NCI-H1092 (cell line): Measurements from ENCODE around the gene RAMP1.
"Not testable (repeated sequence)": the region's sequence is repeated elsewhere in the genome, so short reads cannot be mapped to it uniquely, and the experiment has no call there.

ENCODE experiments used
- DNase-seq: peaks from one replicate; lab custom pipeline; 2025; lab: John Stamatoyannopoulos, UW

Gene RAMP1

GRCh38 chr2:237863689-237864443 is 4.4 kb downstream of the RAMP1 start:
- DNase-seq = no peak

GRCh38 chr2:237864444-237864931 is 5.1 kb downstream of the RAMP1 start:
- no peak for DNase-seq

DNA sequence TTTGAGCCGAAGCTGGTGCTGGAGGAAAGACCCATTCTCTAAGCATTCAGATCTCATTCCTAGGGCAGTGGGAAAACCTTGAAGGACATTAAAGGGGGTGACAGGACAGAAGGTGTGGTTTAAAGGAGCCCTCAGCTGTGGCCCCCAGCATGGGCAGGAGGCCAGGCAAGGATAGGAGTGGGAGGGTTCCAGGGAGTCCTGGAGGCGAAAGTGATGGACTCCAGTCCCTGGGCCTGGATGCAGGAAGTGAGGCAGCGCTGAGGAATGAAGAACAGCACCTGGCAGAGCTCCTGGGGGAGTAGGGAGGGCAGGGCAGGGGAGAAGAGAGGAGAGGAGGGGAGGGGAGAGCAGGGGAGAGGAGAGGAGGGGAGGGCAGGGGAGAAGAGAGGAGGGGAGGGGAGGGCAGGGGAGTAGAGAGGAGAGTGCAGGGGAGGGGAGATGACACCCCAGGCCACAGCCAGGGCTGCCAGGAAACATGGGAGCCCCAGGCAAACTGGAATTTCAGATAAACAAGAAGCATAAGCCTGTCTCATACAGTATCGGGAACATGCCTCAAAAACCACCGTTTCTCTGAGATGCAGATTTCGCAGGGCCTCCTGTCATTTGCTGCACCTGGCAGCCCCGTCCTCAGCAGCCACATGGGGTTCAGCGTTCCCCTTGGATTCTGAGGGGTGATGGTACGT is 5.7 kb downstream of the RAMP1 start:
- DNase-seq = no peak

DNA sequence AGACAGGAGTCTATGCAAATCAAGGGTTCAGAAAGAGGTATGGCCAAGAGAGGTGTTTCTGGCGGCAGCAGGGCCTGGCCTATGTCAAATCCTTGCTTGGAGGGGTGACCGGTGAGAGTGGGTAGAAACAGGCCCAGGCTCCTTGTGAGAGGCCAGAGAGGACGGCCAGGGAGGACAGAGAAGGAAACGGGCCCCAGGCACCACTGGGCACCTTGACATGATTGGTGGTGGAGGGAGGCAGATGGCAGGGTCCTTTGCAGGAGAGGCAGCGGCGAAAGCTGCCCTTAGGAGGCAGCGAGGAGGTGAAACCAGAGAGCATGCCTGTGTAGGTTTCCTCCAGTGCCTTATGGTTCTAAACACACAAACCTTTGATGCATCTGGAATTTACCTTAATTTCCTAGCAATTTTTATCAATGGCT is 6.2 kb downstream of the RAMP1 start:
- no peak for DNase-seq

- DNase-seq = no peak
Measured at GRCh38 chr2:237866101-237866621, 6.7 kb downstream of the RAMP1 start.

DNA sequence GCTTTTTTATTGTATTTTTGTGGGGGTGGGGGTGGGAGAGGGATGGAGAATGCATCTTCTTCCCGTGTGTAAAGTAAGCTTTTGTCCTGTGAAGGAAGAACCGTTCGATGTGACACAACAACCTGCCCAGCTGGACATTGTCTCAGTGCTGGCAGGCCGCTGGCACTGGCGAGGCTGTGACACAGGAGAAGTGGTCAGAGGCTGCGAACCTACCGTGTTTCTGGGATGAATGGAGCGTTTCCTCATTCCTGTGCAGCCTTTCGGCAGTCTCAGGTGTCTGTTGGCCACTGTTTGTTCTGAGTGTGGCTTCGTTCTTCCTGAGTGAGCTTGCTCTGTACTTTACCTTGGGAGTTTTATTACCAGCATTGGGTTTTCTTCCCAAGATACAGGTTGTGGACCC is 8.0 kb downstream of the RAMP1 start:
- DNase-seq = no peak

- DNase-seq = not testable (repeated sequence)
Measured at GRCh38 chr2:237868074-237868473, 8.7 kb downstream of the RAMP1 start.

DNA sequence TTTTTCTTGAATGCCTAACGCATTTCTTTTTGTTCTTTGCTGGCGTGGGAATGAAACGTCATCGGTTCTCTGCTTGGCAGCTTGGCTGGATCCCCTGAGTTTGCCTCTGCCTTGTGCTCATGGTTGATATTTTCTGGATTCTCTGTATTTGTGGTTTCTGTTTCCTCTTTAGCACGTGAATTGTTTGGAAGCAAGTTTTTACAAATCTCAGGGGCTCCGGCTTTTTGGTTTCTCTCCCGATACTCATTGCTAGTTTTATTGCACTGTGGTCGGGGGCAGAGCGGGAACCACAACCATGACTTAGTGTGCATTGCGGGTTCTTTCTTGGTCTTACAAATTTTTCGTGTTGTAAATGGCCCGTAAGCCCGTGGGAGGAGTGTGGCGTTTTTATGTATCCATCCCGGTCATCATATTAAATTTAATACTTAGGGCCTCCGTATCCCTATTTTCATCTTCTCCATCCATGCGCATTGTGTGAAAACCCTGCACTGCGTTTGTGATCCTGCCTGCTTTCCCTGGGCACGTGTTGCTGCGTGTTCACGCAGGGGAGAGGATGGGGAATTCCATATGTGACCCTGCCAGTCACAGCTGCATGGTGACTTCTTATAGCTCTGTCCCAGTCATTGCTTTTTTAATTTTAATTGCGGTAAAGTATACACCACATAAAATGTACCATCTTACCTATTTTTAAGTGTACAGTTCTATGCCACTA is 9.4 kb downstream of the RAMP1 start:
- no peak for DNase-seq

DNA sequence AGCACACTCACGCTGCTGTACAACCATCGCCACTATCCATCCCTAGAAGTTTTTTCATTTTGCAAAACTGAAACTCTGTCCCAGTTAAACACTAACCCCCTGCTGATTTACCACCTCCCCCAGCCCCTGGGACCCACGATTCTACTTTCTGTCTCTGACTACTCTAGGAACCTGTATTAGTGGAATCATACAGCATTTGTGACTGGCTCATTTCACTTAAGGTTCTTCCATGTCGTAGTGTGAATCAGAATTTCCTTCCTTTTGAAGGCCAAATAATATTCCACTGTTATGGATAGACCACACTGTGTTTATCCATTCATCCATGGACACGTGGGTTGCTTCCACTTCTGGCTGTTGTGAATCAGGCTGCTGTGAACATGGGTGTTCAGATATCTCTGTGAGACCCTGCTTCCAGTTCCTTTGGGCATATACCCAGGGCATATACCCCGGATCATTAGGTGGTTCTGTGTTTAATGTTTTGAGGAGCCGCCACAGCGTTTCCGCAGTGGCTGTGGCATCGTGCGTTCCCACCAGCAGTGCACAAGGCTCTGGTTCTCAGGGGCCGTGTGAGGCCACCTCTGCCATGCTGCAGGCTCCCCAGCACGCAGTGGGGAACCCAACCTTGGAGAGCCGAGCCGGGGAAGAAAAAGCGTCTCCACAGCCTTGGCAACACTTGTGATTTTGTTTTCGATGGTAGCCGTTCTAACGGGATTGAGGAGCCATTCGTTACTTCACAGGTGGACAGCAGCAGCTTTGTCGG is 10.1 kb downstream of the RAMP1 start:
- no peak for DNase-seq

DNA sequence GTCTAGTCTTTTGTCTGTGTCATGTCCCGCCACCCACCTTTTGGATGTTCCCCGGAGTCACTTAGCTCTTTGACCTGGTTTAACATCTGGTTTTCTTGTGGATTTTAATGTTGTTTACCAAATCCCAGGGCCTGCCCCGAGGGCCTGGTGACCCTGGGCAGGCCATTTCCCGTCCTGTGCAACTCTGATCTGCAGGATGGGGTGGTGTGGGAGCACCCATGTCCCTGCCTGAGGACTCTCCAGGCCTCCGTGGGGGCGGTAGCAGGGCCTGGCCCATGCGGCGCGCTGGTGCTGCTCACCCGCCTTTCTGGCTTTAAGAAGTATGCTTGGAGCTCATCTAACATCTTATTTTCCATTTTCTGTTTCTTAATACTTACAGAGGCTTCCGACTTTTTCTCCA is 10.7 kb downstream of the RAMP1 start:
- DNase-seq = no peak

GRCh38 chr2:237870754-237871651 is 11.6 kb downstream of the RAMP1 start:
- no peak for DNase-seq

GRCh38 chr2:237872178-237872887 is 12.9 kb downstream of the RAMP1 start:
- no peak for DNase-seq

GRCh38 chr2:237873421-237873831 is 14.0 kb downstream of the RAMP1 start:
- no peak for DNase-seq

DNA sequence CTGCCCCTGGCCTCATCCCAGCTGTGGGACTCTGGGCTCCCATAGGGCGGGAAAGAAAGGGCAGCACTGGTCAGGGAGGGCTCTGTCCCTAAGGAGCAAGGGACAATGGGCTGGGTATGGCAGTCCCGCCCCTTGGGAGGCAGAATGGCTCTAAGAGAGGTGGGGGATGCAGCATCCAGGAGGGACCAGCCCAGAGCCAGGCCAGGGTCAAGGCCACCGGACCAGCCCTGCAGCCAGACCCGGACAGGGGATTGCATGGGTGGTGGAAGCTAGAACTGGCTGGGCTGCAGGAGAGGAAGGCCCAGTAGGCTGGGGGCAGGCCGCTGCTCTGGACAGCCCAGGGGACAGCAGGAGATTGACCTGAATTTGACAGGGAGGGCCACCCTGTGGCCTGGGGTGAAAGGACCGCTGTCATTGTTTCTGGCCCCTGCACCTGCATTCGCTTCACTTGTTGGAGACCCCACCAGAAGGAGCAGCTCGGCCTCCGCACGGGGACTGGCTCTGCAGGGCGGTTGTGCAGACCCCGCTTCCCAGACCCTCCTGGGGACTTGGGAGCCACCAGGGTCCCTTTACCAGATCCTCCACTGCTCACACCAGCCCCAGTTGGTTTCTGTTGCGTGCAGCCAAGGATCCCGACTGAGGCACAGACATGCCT is 14.6 kb downstream of the RAMP1 start:
- no peak for DNase-seq

GRCh38 chr2:237874585-237875161 is 15.2 kb downstream of the RAMP1 start:
- no peak for DNase-seq

DNA sequence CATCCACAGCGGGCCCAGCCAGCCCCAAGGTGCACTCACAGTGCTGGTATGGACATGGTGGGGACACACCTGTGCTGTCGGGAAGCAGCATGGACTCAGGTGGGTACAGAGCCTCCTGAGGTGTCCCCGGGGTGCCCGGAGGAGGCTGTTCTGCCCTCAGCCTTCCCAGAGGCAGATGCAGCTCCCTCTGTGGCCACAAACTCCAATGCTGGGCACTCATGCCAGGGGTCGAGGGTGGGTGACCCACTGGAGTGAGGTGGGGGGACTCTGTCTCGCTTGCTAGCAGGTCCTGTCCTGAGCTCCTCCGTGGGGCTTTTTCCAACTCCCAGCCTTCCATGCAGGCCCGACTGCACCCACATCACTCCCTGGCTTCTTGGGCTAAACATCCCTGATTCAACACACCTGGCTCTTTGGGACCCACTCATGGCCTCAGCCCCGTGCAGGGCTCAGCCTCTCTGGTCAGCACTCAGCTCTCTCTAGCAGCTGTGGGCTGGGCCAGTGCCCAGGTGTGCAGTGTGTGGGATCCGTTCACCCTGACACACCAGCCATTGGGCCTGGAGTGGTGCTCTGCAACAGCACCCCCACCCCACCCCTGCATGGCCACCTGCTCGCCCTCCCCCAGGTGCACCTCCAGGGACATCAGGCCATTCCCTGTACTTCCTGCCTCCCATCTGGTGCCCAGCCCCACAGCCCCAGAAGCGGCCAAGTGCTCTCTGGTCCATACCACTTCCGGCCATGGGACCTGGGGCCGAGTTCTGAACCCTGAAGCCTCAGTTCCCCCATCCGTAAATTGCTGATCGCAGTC is 16.0 kb downstream of the RAMP1 start:
- no peak for DNase-seq

- no peak for DNase-seq
Measured at GRCh38 chr2:237876061-237876526, 16.7 kb downstream of the RAMP1 start.

DNA sequence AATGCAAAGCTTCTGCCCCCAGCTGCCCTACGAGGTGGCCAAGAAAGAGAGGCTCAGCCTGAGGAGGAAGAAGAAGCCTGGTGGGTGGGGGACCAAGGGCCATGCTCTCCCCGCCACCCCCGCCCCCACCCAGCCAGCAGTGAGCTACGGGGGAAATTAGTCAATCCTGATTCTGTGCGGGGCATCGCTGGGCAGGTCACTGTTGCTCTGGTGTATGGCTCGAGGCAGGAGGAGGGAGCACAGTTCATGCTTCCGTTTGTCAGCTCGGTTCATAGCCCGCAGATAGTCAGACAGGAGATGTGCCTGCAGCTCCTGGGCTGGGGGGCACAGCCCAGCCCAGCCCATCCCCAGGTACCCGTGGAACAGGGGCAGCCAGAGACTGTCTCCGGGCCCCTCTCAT is 17.1 kb downstream of the RAMP1 start:
- DNase-seq = no peak
